ENCODE results near the gene EDN2. TPM values are rescaled to one million over a fixed set of nuclear protein-coding genes. Genes with fewer than 3 reads are reported as not detected.

EDN2 gene
- total and polyA plus RNA-seq, 2 donors (not counting 1 experiment from before 2014, with no cell fraction given), result not detected

- no peak overlapping the region for H3K4me3 Mint-ChIP-seq
- Histone ChIP-seq H4K20me1 (ENCODE audit: control insufficient read depth, insufficient read depth, low read length, poor library complexity, severe bottlenecking) (no peaks in the 10 kb centered on the region), H2AFZ (ENCODE audit: insufficient read depth, low read depth, low read length, poor library complexity, severe bottlenecking) (no peak overlapping the region), H3K27me3 (replicated peaks in 1 of 4; ENCODE audit: control extremely low read depth in 1 of 4, control insufficient read depth in 3 of 4, insufficient read depth in 4 of 4, low read length in 3 of 4) (peaks cover 0 to 16% (median 3%) of the 10 kb centered on the region in 4 experiments), H3K4me3 (ENCODE audit: control extremely low read depth in 1 of 5, extremely low read depth in 1 of 5, insufficient read depth in 1 of 5, low read depth in 2 of 5, low read length in 4 of 5) (no peak overlapping the region), H3K9ac (ENCODE audit: low read length) (no peak overlapping the region), H3K4me2 (replicated peaks; ENCODE audit: low read depth, low read length, poor library complexity, severe bottlenecking) (no peak overlapping the region), H3K79me2 (ENCODE audit: control insufficient read depth, insufficient read depth, low read length) (no peaks in the 10 kb centered on the region), H3K9me3 (ENCODE audit: control extremely low read depth in 1 of 3, control insufficient read depth in 2 of 3, insufficient read depth in 1 of 3, low read length in 2 of 3) (no peaks in the 10 kb centered on the region), H3K4me1 (ENCODE audit: control insufficient read depth in 2 of 2, insufficient read depth in 2 of 2, low read length in 2 of 2) (peaks cover 5 to 8% of the 10 kb centered on the region in 2 donors), H3K27ac (ENCODE audit: low read length in 2 of 2) (no peak overlapping the region), H3K36me3 (replicated peaks in 1 of 2; ENCODE audit: control extremely low read depth in 1 of 2, control insufficient read depth in 1 of 2, extremely low read depth in 1 of 2, insufficient read depth in 2 of 2, low read length in 1 of 2) (no peaks in the 10 kb centered on the region)
- H3K4me1 Mint-ChIP-seq, result peaks cover 9% of the 10 kb centered on the region
- ChIA-PET POLR2A (no interaction called here), CTCF (interaction anchor here (2.9 kb wide), 1 partner anchor 18 kb away, joined by 7 read pairs; no protein-coding TSS in a partner anchor)
- intact Hi-C loops (cut with micrococcal nuclease), result no loop called here
- DNase-seq (no peak), ATAC-seq (ENCODE audit: low read depth) (no peak)
- H3K9me3 Mint-ChIP-seq (ENCODE audit: insufficient read depth), result no peaks in the 10 kb centered on the region
- peaks cover 26% of the 10 kb centered on the region for H3K27me3 Mint-ChIP-seq
- no peak for TF ChIP-seq CTCF (IDR thresholded peaks at IDR 0.05)
- TF ChIP-seq EZH2 (IDR thresholded peaks at IDR 0.05; ENCODE audit: borderline replicate concordance, insufficient read depth, low read depth, low read length, poor library complexity, severe bottlenecking), result no peak
- WGBS (ENCODE audit: insufficient coverage), result 100% methylated on average over 6 of the region's 7 CpGs
- H3K27ac Mint-ChIP-seq, result no peak overlapping the region
Measured at GRCh38 chr1:41497461-41498030, 13.1 kb upstream of the EDN2 start.

- WGBS (ENCODE audit: insufficient coverage), result 97% methylated on average over 13 of the region's 13 CpGs
- Histone ChIP-seq H3K9me3 (ENCODE audit: control extremely low read depth in 1 of 3, control insufficient read depth in 2 of 3, insufficient read depth in 1 of 3, low read length in 2 of 3) (no peaks in the 10 kb centered on the region), H4K20me1 (ENCODE audit: control insufficient read depth, insufficient read depth, low read length, poor library complexity, severe bottlenecking) (no peaks in the 10 kb centered on the region), H3K27ac (ENCODE audit: low read length in 2 of 2) (no peak overlapping the region), H3K36me3 (replicated peaks in 1 of 2; ENCODE audit: control extremely low read depth in 1 of 2, control insufficient read depth in 1 of 2, extremely low read depth in 1 of 2, insufficient read depth in 2 of 2, low read length in 1 of 2) (no peaks in the 10 kb centered on the region), H2AFZ (ENCODE audit: insufficient read depth, low read depth, low read length, poor library complexity, severe bottlenecking) (no peak overlapping the region), H3K27me3 (replicated peaks in 1 of 4; ENCODE audit: control extremely low read depth in 1 of 4, control insufficient read depth in 3 of 4, insufficient read depth in 4 of 4, low read length in 3 of 4) (peaks cover 0 to 16% (median 3%) of the 10 kb centered on the region in 4 experiments), H3K9ac (ENCODE audit: low read length) (no peak overlapping the region), H3K79me2 (ENCODE audit: control insufficient read depth, insufficient read depth, low read length) (no peaks in the 10 kb centered on the region), H3K4me3 (ENCODE audit: control extremely low read depth in 1 of 5, extremely low read depth in 1 of 5, insufficient read depth in 1 of 5, low read depth in 2 of 5, low read length in 4 of 5) (no peak overlapping the region), H3K4me1 (ENCODE audit: control insufficient read depth in 2 of 2, insufficient read depth in 2 of 2, low read length in 2 of 2) (peaks cover 5 to 8% of the 10 kb centered on the region in 2 donors), H3K4me2 (replicated peaks; ENCODE audit: low read depth, low read length, poor library complexity, severe bottlenecking) (no peak overlapping the region)
- intact Hi-C loops (cut with micrococcal nuclease), result no loop called here
- TF ChIP-seq CTCF (IDR thresholded peaks at IDR 0.05) (no peak), EZH2 (IDR thresholded peaks at IDR 0.05; ENCODE audit: borderline replicate concordance, insufficient read depth, low read depth, low read length, poor library complexity, severe bottlenecking) (no peak)
- Mint-ChIP-seq H3K27me3 (peaks cover 29% of the 10 kb centered on the region), H3K9me3 (ENCODE audit: insufficient read depth) (no peaks in the 10 kb centered on the region), H3K4me1 (peaks cover 9% of the 10 kb centered on the region), H3K27ac (no peak overlapping the region), H3K4me3 (no peak overlapping the region)
- ATAC-seq (ENCODE audit: low read depth) (no peak), DNase-seq (no peak)
- ChIA-PET CTCF (interaction anchor here (2.9 kb wide), 1 partner anchor 19 kb away, joined by 7 read pairs; no protein-coding TSS in a partner anchor), POLR2A (no interaction called here)
Measured at GRCh38 chr1:41497056-41497440, 12.6 kb upstream of the EDN2 start.

All from B cell (primary cell).